HG03558 (cell line): ENCODE measurements around the gene URB2.
"Not testable (repeated sequence)": the region's sequence is repeated elsewhere in the genome, so short reads cannot be mapped to it uniquely, and the experiment has no call there.

Source experiments
- ATAC-seq: cut with Tn5 transposase; IDR thresholded peaks from one replicate; pipeline ENCODE4 v1.9.1; 2021; ENCODE audit warnings: moderate number of reproducible peaks; ENCODE audit not compliant: unreplicated experiment; ENCODE audit errors: extremely low read depth

URB2 gene

GRCh38 chr1:229685149-229685548, 59.1 kb downstream of the URB2 start:
- no peak for ATAC-seq

GRCh38 chr1:229689273-229689672, 63.2 kb downstream of the URB2 start:
- no peak for ATAC-seq

- ATAC-seq = no peak
Observed at GRCh38 chr1:229689904-229690303, 63.9 kb downstream of the URB2 start.

- no peak for ATAC-seq
Observed at GRCh38 chr1:229690662-229691061, 64.6 kb downstream of the URB2 start.

- ATAC-seq = no peak
Observed at GRCh38 chr1:229691362-229691761, 65.3 kb downstream of the URB2 start.

- no peak for ATAC-seq
Observed at GRCh38 chr1:229693129-229693900, 67.3 kb downstream of the URB2 start.

- ATAC-seq = no peak
Observed at GRCh38 chr1:229694053-229694693, 68.1 kb downstream of the URB2 start.

- no peak for ATAC-seq
Observed at GRCh38 chr1:229696385-229696784, 70.3 kb downstream of the URB2 start.

GRCh38 chr1:229699613-229700267, 73.7 kb downstream of the URB2 start:
- ATAC-seq = no peak

- ATAC-seq = no peak
Observed at GRCh38 chr1:229704157-229704556, 78.1 kb downstream of the URB2 start.

GRCh38 chr1:229705152-229705551, 79.1 kb downstream of the URB2 start:
- not testable (repeated sequence) for ATAC-seq

- not testable (repeated sequence) for ATAC-seq
Observed at GRCh38 chr1:229707127-229707526, 81.1 kb downstream of the URB2 start.

- no peak for ATAC-seq
Observed at GRCh38 chr1:229709500-229710013, 83.5 kb downstream of the URB2 start.
